HG03432 (cell line): ENCODE results near the gene SRRM5.
"Not testable (repeated sequence)": the region's sequence is repeated elsewhere in the genome, so short reads cannot be mapped to it uniquely, and the experiment has no call there.

Experiments used
- ATAC-seq: cut with Tn5 transposase; IDR thresholded peaks from one replicate; pipeline ENCODE4 v1.9.1; 2021; ENCODE audit warnings: mild to moderate bottlenecking, moderate library complexity; ENCODE audit not compliant: unreplicated experiment

The SRRM5 gene, protein sequence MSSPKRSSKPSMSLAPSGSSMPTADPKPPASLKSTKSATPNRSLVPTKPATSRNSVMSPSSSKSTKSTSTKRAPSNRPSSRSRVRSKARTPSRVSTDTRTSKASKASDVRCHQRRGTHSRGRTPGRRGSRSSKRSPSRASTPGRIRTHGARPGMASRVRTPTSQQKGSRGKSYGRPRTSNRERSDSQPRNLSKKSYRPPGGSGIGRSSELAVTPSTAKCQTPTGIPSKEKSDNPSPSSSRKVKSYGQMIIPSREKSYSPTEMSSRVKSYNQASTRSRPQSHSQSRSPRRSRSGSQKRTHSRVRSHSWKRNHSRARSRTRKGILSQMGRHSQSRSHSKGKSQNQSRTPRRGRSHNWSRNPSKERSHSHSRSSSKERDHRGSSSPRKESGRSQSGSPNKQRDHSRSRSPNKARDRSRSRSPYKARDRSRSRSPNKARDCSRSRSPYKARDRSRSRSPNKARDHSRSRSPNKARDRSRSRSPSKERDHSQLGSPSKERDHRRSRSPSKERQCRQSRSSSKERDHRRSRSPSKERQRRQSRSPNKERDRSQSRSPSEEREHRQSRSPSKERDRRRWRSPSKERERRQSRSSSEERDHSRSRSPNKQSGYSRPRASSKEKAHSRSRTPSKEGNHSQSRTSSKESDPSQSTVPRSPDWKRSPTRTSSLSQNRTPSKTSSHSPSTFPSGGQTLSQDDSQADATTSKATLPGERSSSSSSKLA

GRCh38 chr19:43611788-43612187 lies at the start of gene SRRM5:
SRRM5 (plus strand) TSS chr19:43612088; CDS start chr19:43612122, 34 bp downstream.
- no peak for ATAC-seq

DNA sequence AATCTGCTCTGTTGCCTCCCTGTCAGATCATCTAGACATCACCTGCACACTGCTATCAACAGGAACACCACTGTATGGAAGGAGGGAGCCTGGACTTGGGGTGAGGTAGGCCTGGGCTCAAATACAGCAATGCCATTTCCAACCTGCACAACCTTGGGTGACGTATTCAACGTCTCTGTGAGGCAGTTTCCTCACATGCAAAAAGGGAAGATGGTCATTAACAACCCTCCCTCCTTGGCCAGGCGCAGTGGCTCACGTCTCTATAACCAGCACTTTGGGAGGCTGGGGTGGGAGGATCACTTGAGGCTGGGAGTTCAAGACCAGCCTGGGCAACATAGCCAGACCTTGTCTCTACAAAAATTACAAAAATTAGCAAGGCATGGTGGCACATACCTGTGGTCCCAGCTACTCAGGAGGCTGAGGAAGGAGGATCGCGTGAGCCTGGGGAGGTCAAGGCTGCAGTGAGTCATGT lies 49.6 kb upstream of the SRRM5 start:
- ATAC-seq, result no peak

DNA sequence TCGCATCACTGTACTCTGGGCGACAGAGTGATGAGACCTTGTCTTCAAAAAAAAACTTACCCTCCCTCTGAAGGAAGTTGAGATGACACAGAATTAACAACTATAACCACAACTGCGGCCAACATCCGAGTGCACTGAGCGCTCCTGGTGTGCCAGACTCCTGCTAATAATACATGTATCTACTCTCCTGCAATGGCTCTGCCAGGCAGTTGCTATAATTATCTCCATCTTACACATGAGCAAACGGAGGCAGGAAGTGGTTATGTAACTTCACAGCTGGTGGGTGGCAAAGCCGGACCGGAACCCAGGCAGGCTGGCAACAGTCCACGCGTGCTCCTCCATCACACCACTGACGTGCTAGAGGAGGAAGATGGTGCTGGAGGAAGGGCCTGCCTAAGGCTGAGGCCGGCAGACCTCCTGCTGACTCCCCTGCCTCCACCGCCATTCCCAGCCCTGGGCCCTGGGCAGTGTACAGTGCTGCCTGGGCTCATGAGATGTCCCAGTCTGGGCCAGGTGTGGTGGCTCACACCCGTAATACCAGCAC lies 49.1 kb upstream of the SRRM5 start:
- peak; percentile 77 for ATAC-seq

DNA sequence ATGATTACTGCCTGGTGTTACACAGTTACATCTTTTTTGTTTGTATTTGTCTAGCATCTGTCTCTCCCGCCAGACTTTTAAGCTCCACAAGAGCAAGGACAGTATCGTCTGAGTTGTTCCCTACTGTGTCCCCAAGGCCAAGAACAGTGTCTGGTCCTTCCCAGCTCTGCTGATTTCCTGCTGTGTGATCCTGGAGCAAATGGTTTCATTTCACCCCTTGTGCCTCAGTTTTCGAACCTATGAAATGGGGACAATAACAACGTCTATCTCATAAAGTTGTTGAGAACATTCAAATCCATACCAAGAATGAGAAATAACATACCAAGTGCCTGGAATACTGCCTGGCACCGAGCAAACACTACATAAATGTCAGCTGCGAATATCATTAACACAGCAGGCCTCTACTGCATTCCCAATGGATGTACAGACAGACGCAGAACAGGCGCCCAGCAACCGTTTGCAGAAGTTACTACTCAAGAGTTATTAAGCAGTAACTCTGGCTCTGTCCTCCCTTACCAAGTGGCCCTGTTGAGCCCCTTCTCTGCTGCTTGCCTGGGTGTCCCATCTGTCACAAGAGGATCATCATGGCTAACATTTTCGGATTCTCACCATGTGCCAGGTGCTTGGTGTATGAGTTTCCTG lies 48.0 kb upstream of the SRRM5 start:
- no peak for ATAC-seq

- no peak for ATAC-seq
Measured at GRCh38 chr19:43564800-43565199, 47.1 kb upstream of the SRRM5 start.

- no peak for ATAC-seq
Measured at GRCh38 chr19:43569657-43570056, 42.2 kb upstream of the SRRM5 start.

DNA sequence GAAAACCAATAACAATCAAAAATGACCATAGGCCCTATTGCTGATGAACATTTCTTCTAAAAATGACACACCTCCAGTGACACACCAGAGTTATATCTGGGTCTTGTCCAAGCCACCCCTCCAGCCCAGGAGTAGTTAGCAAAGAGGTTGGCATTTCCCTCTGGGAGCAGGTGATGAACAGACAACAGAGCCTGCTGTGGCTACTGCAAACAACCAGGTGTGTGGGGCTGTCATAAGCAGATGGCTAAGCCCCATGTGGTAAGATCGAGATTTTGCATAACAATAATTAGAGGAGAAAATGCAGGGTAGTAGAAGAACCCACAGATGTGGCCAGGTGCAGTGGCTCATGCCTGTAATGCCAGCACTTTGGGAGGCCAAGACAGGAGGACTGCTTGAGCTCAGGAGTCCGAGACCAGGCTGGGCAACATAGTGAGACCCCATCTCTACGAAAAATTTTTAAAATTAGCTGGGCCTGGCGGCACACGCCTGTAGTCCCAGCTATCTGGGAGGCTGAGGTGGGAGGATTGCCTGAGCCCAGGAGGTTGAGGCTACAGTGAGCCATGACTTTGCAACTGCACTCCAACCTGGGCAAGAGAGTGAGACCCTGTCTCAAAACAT lies 41.6 kb upstream of the SRRM5 start:
- ATAC-seq, result no peak

GRCh38 chr19:43572171-43572588 lies 39.7 kb upstream of the SRRM5 start:
- no peak for ATAC-seq

- no peak for ATAC-seq
Measured at GRCh38 chr19:43574424-43575155, 37.3 kb upstream of the SRRM5 start.

- ATAC-seq, result peak; percentile 95
Measured at GRCh38 chr19:43575156-43575950, 36.5 kb upstream of the SRRM5 start, which contains the start of the genes PINLYP and XRCC1. PINLYP (plus strand) TSS chr19:43575801; CDS start chr19:43577192, 1,391 bp downstream. XRCC1 (minus strand) TSS chr19:43575527; CDS start chr19:43575458, 69 bp downstream.

DNA sequence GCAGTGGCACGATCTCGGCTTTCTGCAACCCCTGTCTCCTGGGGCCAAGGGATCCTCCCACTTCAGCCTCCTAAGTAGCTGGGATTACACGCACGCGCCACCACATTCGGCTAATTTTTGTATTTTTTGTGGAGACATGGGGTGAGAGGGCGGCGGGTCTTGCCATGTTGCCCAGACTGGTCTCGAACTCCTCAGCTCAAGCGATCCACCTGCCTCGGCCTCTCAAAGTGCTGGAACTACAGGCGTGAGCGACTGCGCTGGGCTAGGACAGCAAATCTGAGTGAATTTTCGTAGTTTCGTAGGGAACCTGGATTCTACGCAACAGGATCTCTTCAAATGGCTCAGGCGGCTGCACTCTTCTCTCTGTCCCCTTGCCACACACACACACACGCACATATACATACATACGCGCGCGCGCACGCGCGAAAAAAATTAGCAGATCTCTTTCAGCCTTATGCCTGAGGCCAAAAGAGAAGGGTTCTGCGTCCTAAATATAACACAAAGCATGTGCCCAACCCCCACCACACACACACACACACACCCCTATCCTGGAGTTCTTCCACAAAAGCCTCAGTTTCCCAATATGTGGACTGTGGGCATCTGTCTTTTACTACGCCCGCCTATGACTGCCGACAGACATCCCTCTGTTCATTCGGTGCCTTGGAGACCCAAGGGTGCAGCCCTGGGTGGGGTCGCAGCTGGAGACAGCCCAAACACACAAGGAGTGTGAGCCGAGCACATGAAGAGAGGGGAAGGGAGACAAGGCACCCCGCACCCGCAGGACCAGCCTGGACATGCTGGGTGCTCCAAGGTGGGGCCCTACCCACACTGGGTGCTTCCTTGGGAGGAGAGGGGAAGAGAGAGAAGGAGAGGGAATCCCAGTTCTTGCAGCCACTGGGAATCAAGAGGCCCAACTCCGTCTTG lies 35.7 kb upstream of the SRRM5 start:
- ATAC-seq, result no peak

DNA sequence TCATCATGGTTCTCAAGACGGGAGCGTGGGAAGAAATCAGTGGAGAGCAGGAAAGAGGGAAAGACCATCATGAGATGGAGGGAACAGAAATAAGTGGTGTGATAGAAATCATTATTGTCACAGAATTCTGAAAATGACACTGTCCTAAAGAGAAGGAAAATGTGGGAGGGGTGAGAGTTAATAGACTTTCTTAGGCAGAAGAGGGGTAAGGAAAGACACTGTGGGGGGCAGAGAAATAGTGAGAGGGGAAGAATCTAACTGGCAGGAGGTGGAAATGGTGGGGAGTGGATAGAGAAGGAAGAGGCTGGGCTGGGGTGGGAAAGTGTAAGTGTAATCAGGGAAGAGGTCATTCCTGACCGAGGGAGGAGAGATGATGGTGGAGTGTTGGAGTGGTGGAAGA lies 33.1 kb upstream of the SRRM5 start:
- ATAC-seq, result no peak

DNA sequence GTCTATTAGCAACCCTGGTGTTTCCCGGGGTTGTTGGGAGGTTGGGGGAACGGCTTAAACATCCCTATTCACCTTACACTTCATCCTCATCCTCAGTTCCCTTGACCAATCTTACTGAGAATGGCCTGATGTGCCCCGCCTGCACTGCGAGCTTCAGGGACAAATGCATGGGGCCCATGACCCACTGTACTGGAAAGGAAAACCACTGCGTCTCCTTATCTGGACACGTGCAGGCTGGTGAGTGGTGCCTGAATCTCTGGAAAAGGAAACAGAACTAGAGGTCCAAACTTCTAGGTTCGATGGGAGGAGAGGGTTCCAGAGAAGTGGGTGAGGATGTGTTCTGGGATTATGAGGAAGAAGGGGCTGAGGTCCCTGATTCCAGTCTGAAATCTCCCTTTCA lies 30.4 kb upstream of the SRRM5 start:
- no peak for ATAC-seq

DNA sequence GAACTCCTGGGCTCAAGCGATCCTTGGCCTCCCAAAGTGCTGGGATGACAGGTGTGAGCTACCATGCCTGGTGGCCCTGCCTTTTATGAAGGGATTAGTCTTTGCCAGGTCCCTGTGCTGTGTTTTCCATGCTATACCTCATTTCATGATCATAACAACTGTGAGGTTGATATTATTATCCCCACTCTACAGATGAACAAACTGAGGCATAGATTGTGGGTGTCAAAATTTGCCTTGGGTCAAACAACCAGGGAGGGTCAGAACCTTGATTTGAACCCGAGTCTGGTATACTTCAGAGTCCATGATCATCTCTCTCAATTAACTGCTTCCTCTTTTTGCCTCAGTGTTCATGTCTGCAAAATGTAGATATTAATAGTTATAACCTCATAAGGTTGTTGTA lies 29.4 kb upstream of the SRRM5 start:
- no peak for ATAC-seq

- ATAC-seq, result no peak
Measured at GRCh38 chr19:43584484-43584883, 27.4 kb upstream of the SRRM5 start.

- ATAC-seq, result no peak
Measured at GRCh38 chr19:43586346-43586745, 25.5 kb upstream of the SRRM5 start.

DNA sequence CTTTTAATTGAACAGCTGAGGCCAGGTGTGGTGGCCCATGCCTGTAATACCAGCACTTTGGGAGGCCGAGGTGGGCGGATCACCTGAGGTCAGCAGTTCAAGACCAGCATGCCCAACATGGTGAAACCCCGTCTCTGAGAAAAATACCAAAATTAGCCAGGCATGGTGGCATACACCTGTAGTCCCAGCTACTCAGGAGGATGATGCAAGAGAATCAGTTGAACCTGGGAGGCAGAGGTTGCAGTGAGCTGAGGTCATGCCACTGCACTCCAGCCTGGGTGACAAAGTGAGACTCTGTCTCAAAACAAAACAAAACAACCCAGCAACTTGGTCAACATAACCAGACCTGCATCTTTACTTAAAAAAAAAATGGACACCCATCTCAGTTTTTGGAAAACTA lies 24.9 kb upstream of the SRRM5 start:
- not testable (repeated sequence) for ATAC-seq

DNA sequence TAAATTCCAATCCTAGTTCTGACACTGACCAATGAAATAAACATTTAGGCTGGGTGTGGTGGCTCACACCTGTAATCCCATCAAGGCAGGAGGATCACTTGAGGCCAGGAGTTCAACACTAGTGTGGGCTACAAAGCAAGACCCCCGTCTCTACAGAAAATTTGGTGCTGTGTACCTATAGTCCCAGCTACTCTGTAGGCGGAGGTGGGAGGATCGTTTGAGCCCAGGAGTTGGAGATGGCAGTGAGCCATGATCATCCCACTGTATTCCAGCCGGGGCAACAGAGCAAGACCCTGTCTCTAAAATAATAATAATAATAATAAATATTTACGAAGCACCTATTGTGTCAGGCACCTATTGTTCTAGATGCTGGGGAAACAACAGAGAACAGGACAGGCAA lies 22.6 kb upstream of the SRRM5 start:
- ATAC-seq, result no peak
